Mesothelial cell of epicardium (in vitro differentiated cells): ENCODE measurements around the gene ZNF780A. TPM values are rescaled to one million over a fixed set of nuclear protein-coding genes. Genes with fewer than 3 reads are reported as not detected.
"Not testable (repeated sequence)": the region's sequence is repeated elsewhere in the genome, so short reads cannot be mapped to it uniquely, and the experiment has no call there.

Source experiments
- DNase-seq, 2 experiments: peaks; one replicate each; pipeline ENCODE4 v3.0.0; 2021; ENCODE audit warnings: low spot score in 2 of 2; ENCODE audit not compliant: unreplicated experiment in 2 of 2
- H3K27ac Mint-ChIP-seq: 2 replicates; pipeline ENCODE4 v1.8.0; 2021; ENCODE audit warnings: mixed read lengths
- H3K27me3 Mint-ChIP-seq: 2 replicates; pipeline ENCODE4 v1.8.0; 2021; ENCODE audit warnings: low read depth, mixed read lengths
- H3K36me3 Mint-ChIP-seq: 2 replicates; pipeline ENCODE4 v1.8.0; 2021; ENCODE audit warnings: mixed read lengths
- H3K4me1 Mint-ChIP-seq: 2 replicates; pipeline ENCODE4 v1.8.0; 2021; ENCODE audit warnings: mixed read lengths
- H3K4me3 Mint-ChIP-seq: 2 replicates; pipeline ENCODE4 v1.8.0; 2021; ENCODE audit warnings: mild to moderate bottlenecking, moderate library complexity, mixed read lengths
- H3K9me3 Mint-ChIP-seq: 2 replicates; pipeline ENCODE4 v1.8.0; 2021; ENCODE audit warnings: mixed read lengths
- CTCF ChIP-seq: fragments of 200-600 bp; sonication (generic); IDR thresholded peaks from one replicate; pipeline ENCODE4 v1.5.0; 2021; ENCODE audit warnings: antibody characterized with exemption; ENCODE audit not compliant: unreplicated experiment
- total RNA-seq: library from RNA; stranded (reverse); gene quantifications from 3 replicates; pipeline ENCODE4 v1.2.1, GENCODE V29; 2021

Gene ZNF780A
- total RNA-seq, 1 donor from 2014 or later = 17.3 TPM

GRCh38 chr19:40130013-40130412 lies 39.3 kb upstream of the ZNF780A start:
- H3K4me1 Mint-ChIP-seq = no peaks in the 10 kb centered on the region
- TF ChIP-seq CTCF = no peak
- DNase-seq = no peak
- H3K4me3 Mint-ChIP-seq = no peak overlapping the region
- peaks cover 16% of the 10 kb centered on the region for H3K9me3 Mint-ChIP-seq
- no peaks in the 10 kb centered on the region for H3K36me3 Mint-ChIP-seq
- peaks cover 46% of the 10 kb centered on the region for H3K27me3 Mint-ChIP-seq
- H3K27ac Mint-ChIP-seq = no peak overlapping the region

DNA sequence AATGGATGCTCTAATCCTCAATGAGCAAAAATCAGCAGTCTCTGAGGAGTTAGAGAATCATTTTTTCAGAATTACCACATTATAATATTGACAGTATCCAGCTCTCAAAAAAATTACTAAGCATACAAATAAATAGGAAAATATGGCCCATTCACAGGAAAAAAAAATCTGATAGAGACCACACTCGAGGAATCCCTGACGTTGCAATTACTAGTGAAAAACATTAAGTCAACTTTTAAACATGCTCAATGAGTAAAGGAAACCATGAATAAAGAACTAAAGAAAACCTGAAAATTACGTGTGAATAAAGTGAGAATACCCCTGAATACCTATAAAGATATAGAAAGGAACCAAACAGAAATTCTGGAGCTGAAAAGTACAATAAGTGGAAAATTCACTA lies 38.7 kb upstream of the ZNF780A start:
- H3K4me3 Mint-ChIP-seq = no peak overlapping the region
- no peaks in the 10 kb centered on the region for H3K36me3 Mint-ChIP-seq
- no peak overlapping the region for H3K27ac Mint-ChIP-seq
- H3K9me3 Mint-ChIP-seq = peaks cover 16% of the 10 kb centered on the region
- no peak for TF ChIP-seq CTCF
- H3K27me3 Mint-ChIP-seq = peaks cover 45% of the 10 kb centered on the region
- H3K4me1 Mint-ChIP-seq = no peaks in the 10 kb centered on the region
- no peak for DNase-seq

GRCh38 chr19:40128991-40129390 lies 38.2 kb upstream of the ZNF780A start:
- Mint-ChIP-seq H3K4me1 (no peaks in the 10 kb centered on the region), H3K27ac (no peak overlapping the region)
- TF ChIP-seq CTCF = no peak

DNA sequence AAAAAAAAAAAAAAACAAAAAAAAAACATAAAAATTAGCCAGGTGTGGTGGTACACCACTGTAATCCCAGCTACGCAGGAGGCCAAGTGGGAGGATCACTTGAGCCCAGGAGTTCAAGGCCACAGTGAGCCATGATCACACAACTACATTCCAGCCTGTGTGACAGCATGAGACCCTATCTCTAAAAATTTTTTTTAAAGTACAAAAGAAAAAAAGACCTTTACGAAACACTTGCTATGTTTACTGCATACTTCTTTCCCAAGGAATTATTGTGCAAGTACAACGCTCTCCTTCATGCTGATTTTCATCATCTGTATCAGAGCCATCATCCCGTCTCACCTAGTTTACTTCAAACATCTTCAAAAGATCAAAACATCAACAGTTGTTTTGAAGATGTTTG lies 28.6 kb upstream of the ZNF780A start:
- no peak overlapping the region for H3K4me3 Mint-ChIP-seq
- no peaks in the 10 kb centered on the region for H3K36me3 Mint-ChIP-seq

More at GRCh38 chr19:40128991-40129390, 38.2 kb upstream of the ZNF780A start:
- H3K4me3 Mint-ChIP-seq = no peak overlapping the region
- peaks cover 45% of the 10 kb centered on the region for H3K27me3 Mint-ChIP-seq
- peaks cover 16% of the 10 kb centered on the region for H3K9me3 Mint-ChIP-seq
- DNase-seq = no peak
- no peaks in the 10 kb centered on the region for H3K36me3 Mint-ChIP-seq

DNA sequence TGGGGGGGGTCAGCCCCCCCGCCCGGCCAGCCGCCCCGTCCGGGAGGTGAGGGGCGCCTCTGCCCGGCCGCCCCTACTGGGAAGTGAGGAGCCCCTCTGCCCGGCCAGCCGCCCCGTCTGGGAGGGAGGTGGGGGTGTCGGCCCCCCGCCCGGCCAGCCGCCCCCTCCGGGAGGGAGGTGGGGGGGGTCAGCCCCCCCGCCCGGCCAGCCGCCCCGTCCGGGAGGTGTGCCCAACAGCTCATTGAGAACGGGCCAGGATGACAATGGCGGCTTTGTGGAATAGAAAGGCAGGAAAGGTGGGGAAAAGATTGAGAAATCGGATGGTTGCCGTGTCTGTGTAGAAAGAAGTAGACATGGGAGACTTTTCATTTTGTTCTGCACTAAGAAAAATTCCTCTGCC lies 27.9 kb upstream of the ZNF780A start:
- peaks cover 32% of the 10 kb centered on the region for H3K9me3 Mint-ChIP-seq
- DNase-seq, H3K4me1 Mint-ChIP-seq, H3K36me3 Mint-ChIP-seq, H3K27me3 Mint-ChIP-seq, H3K27ac Mint-ChIP-seq, H3K4me3 Mint-ChIP-seq: not testable (repeated sequence)

More for the DNA sequence above, 28.6 kb upstream of the ZNF780A start:
- no peak for DNase-seq
- Mint-ChIP-seq H3K27ac (no peak overlapping the region), H3K9me3 (peaks cover 31% of the 10 kb centered on the region), H3K4me1 (no peaks in the 10 kb centered on the region), H3K27me3 (no peaks in the 10 kb centered on the region)
- no peak for TF ChIP-seq CTCF

- no peak for TF ChIP-seq CTCF
- no peak for DNase-seq
- H3K4me1 Mint-ChIP-seq = no peaks in the 10 kb centered on the region
- H3K27ac Mint-ChIP-seq = no peak overlapping the region
- peaks cover 35% of the 10 kb centered on the region for H3K9me3 Mint-ChIP-seq
- no peaks in the 10 kb centered on the region for H3K27me3 Mint-ChIP-seq
- no peak overlapping the region for H3K4me3 Mint-ChIP-seq
- no peaks in the 10 kb centered on the region for H3K36me3 Mint-ChIP-seq
Measured at GRCh38 chr19:40116075-40116474, 25.3 kb upstream of the ZNF780A start.

DNA sequence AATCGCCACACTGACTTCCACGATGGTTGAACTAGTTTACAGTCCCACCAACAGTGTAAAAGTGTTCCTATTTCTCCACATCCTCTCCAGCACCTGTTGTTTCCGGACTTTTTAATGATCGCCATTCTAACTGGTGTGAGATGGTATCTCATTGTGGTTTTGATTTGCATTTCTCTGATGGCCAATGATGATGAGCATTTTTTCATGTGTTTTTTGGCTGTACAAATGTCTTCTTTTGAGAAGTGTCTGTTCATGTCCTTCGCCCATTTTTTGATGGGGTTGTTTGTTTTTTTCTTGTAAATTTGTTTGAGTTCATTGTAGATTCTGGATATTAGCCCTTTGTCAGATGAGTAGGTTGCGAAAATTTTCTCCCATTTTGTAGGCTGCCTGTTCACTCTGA lies 23.4 kb upstream of the ZNF780A start:
- H3K27me3 Mint-ChIP-seq, H3K4me3 Mint-ChIP-seq, H3K36me3 Mint-ChIP-seq, H3K27ac Mint-ChIP-seq, DNase-seq, H3K4me1 Mint-ChIP-seq: not testable (repeated sequence)
- H3K9me3 Mint-ChIP-seq = peaks cover 31% of the 10 kb centered on the region

- not testable (repeated sequence) for H3K36me3 Mint-ChIP-seq, H3K4me3 Mint-ChIP-seq, DNase-seq, H3K4me1 Mint-ChIP-seq, H3K27ac Mint-ChIP-seq, H3K27me3 Mint-ChIP-seq
- peaks cover 31% of the 10 kb centered on the region for H3K9me3 Mint-ChIP-seq
Measured at GRCh38 chr19:40112271-40112670, 21.5 kb upstream of the ZNF780A start.
